Measurements from ENCODE around the gene OTOF. TPM values are rescaled to one million over a fixed set of nuclear protein-coding genes. Genes with fewer than 3 reads are reported as not detected.
A peak's percentile ranks its signal among the peaks of the same experiment; 100 is the strongest.

The OTOF gene
- total and polyA plus RNA-seq, 2 of the 13 experiments (the other 11 are each of a cell fraction or from before 2014, with no cell fraction given), result 0.04 TPM; not detected in 1

DNA sequence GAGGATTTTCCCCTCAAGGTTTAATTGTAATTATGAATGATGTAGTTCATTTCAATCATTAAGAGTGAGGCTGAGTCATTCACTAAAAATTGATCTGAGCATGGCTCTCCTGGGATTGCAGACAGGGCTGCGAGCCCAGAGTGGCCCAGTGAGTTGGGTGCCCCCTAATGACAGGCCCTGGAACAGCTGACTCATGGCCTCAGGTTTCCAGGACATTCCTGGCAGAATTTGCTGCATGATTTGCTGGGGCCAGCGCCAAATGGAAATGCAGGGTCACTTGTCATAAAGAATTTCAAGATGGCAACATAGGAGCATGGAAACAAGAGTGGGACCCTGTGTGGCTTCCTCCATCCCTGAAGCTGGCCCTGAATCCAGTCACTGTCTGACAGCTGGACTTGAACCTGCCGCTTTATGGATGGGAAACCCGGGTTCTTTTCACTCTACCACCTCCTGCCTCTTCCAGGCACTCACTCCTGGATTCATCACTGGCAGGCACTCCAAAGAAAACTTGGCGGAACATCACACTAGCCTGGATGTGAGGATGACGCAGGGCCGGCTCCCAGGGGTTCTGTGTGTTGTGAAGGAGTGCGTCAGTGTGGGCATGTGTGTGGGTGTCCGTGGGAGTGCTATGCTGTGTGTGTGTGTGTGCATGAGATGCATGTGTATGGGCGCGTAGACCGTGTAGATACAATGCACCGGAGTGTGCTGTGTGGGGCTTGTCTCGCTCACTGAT lies 15.2 kb downstream of the OTOF start (continued):
- TF ChIP-seq, protein P1, sequence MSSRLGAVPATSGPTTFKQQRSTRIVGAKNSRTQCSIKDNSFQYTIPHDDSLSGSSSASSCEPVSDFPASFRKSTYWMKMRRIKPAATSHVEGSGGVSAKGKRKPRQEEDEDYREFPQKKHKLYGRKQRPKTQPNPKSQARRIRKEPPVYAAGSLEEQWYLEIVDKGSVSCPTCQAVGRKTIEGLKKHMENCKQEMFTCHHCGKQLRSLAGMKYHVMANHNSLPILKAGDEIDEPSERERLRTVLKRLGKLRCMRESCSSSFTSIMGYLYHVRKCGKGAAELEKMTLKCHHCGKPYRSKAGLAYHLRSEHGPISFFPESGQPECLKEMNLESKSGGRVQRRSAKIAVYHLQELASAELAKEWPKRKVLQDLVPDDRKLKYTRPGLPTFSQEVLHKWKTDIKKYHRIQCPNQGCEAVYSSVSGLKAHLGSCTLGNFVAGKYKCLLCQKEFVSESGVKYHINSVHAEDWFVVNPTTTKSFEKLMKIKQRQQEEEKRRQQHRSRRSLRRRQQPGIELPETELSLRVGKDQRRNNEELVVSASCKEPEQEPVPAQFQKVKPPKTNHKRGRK (CRISPR knock-in tag; IDR thresholded peaks at IDR 0.05), result no peak
- TF ChIP-seq MIXL1 (CRISPR knock-in tag; IDR thresholded peaks at IDR 0.05), result peak; percentile 77; the same call in 1 of the 2 replicates
- TF ChIP-seq SMAD1 (CRISPR knock-in tag; IDR thresholded peaks at IDR 0.05; ENCODE audit: borderline replicate concordance, low read depth), result no peak
- TF ChIP-seq ZNF776 (CRISPR knock-in tag; IDR thresholded peaks at IDR 0.05), result no peak
- TF ChIP-seq IKZF1 (IDR thresholded peaks at IDR 0.05), result no peak
- no peak for TF ChIP-seq ZNF766 (CRISPR knock-in tag; IDR thresholded peaks at IDR 0.05; ENCODE audit: borderline replicate concordance)
- no peak for TF ChIP-seq TCF7 (IDR thresholded peaks at IDR 0.05; ENCODE audit: low read depth)
- TF ChIP-seq, protein P2, sequence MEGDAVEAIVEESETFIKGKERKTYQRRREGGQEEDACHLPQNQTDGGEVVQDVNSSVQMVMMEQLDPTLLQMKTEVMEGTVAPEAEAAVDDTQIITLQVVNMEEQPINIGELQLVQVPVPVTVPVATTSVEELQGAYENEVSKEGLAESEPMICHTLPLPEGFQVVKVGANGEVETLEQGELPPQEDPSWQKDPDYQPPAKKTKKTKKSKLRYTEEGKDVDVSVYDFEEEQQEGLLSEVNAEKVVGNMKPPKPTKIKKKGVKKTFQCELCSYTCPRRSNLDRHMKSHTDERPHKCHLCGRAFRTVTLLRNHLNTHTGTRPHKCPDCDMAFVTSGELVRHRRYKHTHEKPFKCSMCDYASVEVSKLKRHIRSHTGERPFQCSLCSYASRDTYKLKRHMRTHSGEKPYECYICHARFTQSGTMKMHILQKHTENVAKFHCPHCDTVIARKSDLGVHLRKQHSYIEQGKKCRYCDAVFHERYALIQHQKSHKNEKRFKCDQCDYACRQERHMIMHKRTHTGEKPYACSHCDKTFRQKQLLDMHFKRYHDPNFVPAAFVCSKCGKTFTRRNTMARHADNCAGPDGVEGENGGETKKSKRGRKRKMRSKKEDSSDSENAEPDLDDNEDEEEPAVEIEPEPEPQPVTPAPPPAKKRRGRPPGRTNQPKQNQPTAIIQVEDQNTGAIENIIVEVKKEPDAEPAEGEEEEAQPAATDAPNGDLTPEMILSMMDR (CRISPR knock-in tag; IDR thresholded peaks at IDR 0.05), result peak; percentile 73
- TF ChIP-seq WIZ (CRISPR knock-in tag; IDR thresholded peaks at IDR 0.05), result no peak
- no peak for TF ChIP-seq ZFP37 (CRISPR knock-in tag; IDR thresholded peaks at IDR 0.05; ENCODE audit: borderline replicate concordance)
- TF ChIP-seq, protein P3, sequence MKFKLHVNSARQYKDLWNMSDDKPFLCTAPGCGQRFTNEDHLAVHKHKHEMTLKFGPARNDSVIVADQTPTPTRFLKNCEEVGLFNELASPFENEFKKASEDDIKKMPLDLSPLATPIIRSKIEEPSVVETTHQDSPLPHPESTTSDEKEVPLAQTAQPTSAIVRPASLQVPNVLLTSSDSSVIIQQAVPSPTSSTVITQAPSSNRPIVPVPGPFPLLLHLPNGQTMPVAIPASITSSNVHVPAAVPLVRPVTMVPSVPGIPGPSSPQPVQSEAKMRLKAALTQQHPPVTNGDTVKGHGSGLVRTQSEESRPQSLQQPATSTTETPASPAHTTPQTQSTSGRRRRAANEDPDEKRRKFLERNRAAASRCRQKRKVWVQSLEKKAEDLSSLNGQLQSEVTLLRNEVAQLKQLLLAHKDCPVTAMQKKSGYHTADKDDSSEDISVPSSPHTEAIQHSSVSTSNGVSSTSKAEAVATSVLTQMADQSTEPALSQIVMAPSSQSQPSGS (CRISPR knock-in tag; IDR thresholded peaks at IDR 0.05), result 0 out of 2 replicates have a peak, but pooled peaks have one; percentile 16
- TF ChIP-seq DMAP1 (CRISPR knock-in tag; IDR thresholded peaks at IDR 0.05), result no peak
- no peak for TF ChIP-seq JARID2 (CRISPR knock-in tag; IDR thresholded peaks at IDR 0.05; ENCODE audit: insufficient replicate concordance)
- peak; percentile 78 to 92 for TF ChIP-seq MAFK (conservative IDR thresholded peaks at IDR 0.05 in 1 of 2, IDR thresholded peaks at IDR 0.05 in 1 of 2; ENCODE audit: low read length in 2 of 2)
- TF ChIP-seq POLR2AphosphoS2 (IDR thresholded peaks at IDR 0.05; ENCODE audit: low read depth, low read length), result no peak
- TF ChIP-seq BORCS8-MEF2B (CRISPR knock-in tag; IDR thresholded peaks at IDR 0.05), result no peak
- no peak for TF ChIP-seq ZNF101 (CRISPR knock-in tag; IDR thresholded peaks at IDR 0.05; ENCODE audit: borderline replicate concordance, low read depth)
- peak; percentile 49; the same call in 1 of the 2 replicates for TF ChIP-seq ZBTB38 (CRISPR knock-in tag; IDR thresholded peaks at IDR 0.05)
- TF ChIP-seq ZNF564 (CRISPR knock-in tag; IDR thresholded peaks at IDR 0.05), result no peak
- TF ChIP-seq, protein P4, sequence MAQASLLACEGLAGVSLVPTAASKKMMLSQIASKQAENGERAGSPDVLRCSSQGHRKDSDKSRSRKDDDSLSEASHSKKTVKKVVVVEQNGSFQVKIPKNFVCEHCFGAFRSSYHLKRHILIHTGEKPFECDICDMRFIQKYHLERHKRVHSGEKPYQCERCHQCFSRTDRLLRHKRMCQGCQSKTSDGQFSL (CRISPR knock-in tag; IDR thresholded peaks at IDR 0.05), result no peak
- no peak for TF ChIP-seq HES4 (CRISPR knock-in tag; IDR thresholded peaks at IDR 0.05; ENCODE audit: borderline replicate concordance)
- TF ChIP-seq, protein P5, sequence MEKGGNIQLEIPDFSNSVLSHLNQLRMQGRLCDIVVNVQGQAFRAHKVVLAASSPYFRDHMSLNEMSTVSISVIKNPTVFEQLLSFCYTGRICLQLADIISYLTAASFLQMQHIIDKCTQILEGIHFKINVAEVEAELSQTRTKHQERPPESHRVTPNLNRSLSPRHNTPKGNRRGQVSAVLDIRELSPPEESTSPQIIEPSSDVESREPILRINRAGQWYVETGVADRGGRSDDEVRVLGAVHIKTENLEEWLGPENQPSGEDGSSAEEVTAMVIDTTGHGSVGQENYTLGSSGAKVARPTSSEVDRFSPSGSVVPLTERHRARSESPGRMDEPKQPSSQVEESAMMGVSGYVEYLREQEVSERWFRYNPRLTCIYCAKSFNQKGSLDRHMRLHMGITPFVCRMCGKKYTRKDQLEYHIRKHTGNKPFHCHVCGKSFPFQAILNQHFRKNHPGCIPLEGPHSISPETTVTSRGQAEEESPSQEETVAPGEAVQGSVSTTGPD (CRISPR knock-in tag; IDR thresholded peaks at IDR 0.05), result no peak
- no peak for TF ChIP-seq ZNF263 (CRISPR knock-in tag; IDR thresholded peaks at IDR 0.05)
- TF ChIP-seq, protein P6, sequence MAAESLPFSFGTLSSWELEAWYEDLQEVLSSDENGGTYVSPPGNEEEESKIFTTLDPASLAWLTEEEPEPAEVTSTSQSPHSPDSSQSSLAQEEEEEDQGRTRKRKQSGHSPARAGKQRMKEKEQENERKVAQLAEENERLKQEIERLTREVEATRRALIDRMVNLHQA (CRISPR knock-in tag; IDR thresholded peaks at IDR 0.05), result no peak
- TF ChIP-seq ZNF317 (CRISPR knock-in tag; IDR thresholded peaks at IDR 0.05), result no peak

Measured in HepG2 (cell line).